HG03432 (cell line): Measurements from ENCODE around the gene IQSEC3.

Experiments
- ATAC-seq: cut with Tn5 transposase; IDR thresholded peaks from one replicate; pipeline ENCODE4 v1.9.1; 2021; ENCODE audit warnings: mild to moderate bottlenecking, moderate library complexity; ENCODE audit not compliant: unreplicated experiment

IQSEC3 gene

DNA sequence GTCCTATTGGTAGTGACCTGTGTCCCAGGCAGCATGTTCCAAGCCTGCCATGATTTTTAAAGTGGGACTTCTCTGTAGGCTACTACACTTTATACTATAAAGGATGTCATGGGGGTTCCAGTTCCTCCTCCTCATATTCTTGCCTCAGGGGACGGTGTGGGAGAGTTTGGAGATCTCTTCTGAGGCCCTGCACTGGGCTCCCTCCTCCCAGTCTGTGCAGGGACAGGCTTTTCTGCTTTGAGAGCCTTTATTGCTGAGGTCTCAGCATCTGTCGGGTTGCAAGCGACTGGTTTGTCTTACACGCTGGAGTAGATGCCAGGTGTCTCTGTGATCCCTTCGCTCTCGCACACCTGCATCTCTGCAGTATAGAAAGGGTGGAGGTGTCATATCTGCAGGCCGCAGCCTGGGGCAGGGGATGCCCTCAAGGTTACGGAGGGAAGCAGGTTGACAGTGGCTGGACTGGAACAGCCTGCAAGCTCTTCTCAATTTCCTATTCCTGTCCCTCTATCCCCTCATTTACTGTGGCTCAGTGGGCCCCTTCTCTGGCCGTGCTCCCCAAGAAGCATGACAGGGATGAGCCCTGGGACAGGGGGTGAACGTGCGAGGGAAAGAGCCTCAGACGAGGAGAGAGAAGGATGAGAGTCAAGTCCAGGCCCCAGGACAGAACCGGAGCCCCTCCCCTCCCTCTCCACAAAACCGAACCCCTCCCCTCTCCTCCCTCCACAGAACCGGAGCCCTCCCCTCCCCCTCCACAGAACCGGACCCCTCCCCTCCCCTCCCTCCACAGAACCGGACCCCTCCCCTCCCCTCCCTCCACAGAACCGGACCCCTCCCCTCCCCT is 96.1 kb downstream of the IQSEC3 start:
- ATAC-seq, result no peak

DNA sequence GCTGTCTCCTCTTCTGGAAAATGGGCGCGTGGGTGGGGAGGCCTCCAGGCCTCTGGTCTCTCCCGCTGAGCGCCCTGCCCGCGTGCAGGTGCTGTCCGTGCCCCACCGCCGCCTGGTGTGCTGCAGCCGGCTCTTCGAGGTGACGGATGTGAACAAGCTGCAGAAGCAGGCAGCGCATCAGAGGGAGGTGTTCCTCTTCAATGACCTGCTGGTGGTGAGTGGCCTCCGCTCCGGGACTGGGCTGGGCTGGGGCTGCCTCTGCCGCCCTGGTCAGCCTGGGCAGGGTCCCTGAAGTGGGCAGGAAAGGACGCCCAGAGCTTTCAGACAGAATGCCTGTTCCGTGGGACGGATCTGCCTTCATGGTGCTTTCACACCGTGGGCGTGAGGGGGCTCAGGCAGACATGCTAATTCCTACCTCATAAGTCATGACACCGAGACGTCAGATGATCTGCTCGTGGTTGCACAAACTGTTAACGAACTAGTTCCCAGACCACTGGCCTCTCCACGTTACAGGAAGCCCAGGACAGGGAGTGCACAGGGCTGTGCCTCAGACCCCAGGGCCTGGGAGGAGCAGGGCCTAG is 96.9 kb downstream of the IQSEC3 start:
- no peak for ATAC-seq

DNA sequence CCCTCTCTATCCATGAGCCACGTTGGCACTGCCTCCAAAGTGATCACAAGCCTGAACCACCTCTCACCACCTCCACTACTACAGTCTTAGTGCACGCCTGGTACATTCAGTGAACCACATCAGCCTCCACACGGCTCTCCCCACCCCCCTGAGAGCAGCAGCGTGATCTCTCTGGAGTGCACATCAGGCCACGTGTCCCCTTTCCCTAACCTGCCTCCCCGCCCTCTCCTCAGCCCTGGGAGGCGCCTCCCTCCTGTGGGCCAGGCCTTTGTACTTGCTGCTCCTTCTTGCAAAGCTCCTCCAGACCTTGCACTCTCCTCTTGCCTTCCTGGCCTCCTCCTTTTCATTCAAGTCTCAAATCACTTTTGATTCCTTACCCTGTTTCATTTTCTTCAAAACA is 97.6 kb downstream of the IQSEC3 start:
- ATAC-seq, result no peak

DNA sequence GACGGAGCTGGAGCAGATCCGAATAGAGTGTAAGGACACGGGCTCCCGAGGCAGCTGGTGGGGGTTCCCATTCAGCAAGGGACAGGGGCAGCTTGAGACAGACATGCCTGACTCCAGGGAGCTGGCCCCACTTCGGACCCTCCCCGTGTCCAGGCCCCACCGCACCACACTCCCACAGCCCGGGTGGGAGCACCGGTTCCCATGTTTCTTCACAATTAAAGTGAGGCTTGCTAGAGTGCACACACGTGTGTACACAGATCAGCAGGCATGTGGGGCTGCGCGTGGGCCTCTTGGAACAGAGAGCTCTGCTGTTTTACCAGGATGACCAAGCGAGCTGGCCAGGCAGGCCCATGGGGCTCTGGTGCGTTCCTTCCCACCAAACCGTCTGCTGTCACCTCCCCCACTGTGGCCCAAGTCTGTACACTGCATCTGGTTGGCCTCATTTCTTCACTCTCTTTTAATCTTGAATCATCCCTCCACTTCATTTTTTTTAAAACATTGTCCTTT is 99.3 kb downstream of the IQSEC3 start:
- ATAC-seq, result no peak

DNA sequence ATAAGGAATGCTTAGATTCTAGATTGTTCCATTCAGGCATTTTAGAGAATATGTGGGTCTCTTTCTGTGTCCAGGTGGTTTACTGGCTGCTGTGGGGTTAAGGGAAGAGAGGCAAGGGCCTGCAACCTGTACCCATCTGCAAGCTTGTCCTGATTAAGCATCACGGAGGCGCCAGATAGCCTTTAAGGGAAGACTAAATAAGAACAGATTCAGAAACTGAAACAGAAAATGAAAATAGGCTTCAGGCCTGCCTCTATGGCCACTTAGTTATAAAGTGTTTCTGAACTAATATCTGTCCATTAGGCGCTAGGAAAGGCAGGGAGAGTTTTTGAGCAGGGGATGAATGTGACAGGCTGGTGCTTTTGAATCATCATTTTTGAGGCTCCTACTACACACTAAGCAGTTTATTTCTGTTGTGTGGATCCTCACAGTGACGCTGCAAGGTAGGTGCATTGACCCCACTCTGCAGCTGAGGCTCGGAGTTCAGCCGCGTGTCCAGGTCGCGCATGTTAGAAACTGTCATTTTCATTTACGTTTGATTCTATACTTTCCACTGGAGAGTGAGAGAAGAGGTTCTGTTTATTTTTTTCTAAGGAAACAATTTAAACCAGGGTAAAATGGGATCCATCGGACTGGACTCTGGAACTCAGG is 100.0 kb downstream of the IQSEC3 start:
- no peak for ATAC-seq

DNA sequence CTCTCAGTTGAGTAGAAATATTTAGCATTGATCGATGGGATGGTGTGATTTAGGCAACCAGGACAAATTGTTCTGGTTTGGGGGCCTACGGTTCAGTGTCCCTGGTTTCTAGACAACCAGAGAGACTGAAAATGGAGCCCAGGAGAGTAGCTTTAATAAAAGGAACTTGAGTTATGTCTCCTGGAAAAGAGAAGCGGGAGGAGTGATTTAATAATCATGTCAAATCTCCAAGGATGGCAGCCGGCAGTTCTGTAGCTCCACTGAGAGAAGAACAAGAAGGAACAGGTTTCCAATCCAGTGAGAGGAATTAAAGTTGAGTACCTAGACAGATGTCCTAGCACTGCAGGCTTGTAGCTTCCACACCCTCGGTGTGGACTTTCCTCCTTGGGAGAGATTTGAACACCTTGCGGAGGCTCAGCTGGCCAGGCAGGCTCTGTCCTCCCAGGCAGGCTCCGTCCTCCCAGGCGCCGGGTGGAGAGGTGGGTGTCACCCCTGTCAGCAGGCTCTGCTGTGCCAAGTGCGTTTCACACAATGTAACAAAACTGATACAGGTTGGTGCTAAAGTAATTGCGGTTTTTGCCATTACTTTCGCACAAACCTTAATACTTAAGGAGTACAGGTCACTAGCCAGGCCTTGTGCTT is 101.5 kb downstream of the IQSEC3 start:
- ATAC-seq, result no peak

DNA sequence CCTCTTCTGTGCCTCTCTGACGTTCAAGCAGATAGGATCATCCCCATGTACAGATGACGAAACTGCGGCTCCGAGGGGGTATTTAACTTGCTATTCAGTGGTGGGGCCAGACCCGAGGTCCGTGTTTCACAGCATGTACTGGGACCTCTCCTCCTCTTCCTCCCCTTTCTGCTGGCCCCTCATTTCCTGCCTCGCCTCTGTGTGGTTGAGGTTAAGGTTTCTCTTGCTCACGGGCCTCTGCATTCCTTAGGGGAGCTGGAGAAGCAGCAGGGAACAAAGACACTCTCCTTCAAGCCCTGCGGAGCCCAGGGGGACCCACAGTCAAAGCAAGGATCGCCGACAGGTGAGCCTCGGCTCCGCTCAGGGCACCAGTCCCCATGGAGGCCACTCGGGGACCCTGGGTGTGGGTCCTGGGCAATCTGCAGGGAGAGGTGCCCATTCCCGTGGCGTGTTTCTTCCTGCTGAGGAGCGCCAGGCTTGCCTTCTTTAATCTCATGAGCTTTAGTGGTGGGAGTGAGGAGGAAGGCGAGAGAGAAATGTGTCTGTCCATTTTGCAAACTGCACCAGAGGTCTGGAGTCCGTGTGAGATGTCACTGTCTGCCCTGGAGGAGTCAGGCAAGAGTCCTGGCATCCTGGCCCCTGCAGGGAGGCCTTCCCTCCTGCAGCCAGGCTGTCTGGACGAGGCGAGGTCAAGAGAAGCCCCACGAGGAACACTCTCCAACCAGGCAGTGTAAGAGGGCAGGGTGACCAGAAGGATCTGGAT is 102.4 kb downstream of the IQSEC3 start:
- no peak for ATAC-seq

DNA sequence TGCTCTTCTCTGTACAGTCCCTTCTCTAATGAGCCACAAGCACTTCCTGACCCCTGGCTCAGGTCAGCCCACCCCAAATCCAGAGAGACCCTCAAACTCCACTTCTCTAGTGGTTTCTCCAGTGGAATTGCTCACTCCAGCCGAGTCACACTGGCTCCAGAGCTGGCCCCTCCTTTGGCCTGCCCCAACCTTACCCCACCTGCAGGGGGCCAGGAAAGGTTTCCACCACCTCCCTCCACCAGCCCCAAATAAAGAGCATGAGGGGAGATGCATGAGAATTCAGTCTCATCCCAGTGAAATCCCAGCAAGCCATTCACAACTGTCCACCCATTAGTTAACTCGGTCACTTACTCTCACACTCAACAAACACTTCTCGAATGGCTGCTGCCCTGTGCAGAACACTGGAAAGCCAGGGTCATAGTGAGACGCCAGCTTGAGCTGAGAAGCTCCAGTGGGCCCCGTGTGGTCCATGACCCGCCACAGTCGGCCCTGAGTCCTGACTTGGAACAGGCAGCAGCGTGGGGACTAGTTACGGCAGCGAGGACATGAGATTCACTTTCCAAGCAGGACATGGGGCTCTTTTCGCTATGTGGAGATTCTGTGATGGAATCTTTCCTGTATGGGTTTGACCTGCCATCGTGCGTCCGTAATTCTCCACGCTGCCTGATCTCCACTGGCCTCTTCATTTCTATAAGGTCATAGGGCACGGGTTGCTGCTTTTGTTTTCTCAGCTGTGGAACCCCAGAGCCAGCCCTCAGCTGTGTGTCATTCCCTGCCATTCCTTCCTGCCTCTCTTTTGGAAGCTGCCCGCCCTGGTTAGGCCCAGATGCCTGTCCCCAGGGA is 103.2 kb downstream of the IQSEC3 start:
- ATAC-seq, result no peak

DNA sequence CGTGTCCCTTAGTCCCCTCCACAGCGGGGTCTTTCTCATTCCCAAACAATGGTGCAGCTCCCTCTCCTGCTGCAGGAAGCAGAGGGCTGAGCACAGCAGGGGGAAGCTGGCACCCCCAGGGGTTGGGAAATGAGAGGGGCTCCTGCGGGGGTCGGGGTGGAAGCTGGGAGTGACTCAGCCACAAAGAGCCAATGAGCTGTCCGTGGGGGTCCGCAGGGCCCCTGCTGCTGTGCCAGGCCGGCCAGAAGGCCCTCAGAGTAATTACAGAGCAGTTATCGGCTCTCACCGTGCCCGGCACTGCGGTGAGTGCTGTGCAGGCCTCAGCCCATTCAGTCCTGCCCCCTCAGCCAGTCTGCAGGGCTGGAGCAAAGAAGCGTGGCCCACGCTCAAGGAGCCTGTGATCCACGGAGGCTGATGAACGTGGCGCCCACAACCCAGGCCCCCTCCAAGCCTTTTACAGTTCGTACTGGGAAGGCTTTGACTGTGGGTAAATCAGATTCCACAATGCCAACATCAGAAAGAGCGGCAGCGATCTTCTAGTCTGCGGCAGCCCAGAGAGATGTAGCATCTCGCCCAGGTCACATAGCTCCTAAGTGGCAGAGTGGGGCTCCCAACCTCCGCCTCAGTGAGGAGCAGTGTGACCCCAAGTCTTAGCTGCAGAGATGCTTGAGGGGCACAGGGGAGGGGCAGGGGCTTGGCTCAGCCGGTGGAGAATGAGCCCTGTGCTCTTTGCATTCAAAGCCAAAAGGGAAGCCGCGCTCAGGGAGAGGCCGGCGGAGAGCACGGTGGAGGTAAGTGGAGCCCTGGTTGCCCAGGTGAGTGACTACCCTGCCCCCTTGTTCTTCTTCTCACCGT is 104.0 kb downstream of the IQSEC3 start:
- no peak for ATAC-seq

DNA sequence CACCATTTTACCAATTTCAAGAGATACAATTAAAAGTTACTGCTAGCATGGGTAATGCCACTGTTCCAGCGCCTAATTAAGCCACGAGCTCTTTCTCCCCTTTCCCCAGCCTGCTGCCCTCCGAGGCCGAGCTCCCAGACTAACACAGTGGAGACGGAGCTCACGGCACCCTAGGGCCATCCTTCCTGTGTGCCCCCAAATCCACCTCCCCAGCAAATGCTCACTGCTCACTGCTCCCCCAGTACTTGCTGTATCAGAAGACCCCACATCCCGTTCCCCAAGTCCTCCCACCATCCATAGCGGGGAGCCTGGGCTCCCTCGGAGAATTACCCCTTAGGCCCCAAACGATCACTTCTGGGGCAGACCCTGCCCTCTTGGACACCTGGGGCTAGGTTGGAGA is 104.7 kb downstream of the IQSEC3 start:
- no peak for ATAC-seq

DNA sequence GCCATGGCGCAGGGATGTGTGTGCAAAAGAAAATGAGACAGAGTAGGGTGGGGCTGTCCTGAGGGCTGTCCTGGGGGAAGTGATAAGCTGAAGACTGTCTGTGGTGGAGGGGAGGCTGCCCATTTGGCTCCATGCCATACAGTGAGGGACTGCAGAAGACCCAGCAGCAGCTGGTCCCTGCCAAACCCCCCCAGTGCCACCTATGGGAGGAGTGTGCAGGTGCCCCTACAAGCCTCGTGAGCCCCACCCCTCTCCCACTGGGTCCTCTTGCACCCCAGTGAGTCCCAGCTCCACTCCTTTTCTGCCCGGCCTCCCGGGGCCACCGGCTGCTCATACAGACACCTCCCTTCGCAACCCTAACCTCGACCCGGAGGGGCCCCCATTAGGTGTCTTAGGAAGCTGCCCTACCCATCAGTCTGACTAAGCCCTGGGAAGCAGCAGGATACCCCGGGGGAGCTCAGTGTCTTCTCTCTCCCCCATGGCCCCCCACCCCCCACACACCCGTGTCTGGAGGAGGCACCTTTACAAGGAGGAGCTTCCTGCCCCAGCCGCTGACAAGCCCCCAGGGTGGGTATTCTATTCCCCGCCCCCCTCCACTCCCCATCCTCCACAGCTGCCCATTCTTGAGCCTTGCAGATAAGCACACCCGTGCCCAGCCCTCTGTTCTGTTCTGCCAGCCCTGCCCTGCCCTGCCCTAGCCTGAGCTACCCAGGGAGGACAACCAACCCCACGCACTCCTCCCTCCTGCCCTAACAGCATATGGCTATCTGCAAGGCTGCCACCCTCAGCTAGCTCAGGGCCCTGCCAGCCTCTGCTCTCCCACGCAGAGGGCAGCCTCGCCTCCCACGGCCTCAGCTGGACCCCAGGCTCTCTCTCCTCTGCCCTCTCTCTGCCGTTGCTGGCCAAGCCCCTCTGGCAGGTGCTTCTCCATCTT is 105.4 kb downstream of the IQSEC3 start:
- ATAC-seq, result no peak

DNA sequence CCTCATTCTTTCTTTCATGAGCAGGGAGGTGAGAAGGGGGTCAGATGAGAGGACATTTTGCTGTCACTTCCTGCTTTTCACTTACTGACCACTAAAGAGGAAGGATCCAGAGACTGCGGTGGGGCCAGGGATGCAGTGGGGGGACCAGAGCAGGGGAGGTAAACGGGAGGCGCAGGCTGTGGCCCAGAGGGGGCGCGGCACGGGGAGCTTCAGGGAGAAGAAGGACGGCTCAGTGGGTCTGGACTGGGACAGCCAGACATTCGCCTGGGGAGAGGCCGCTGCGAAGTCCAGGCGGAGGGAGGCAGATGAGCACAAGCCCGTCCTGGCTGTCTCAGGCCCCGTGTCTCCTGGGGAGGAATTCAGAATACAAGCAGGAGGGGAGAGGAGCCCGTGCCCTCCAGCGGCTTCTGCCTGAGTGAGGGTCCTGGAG is 106.2 kb downstream of the IQSEC3 start:
- ATAC-seq, result no peak

DNA sequence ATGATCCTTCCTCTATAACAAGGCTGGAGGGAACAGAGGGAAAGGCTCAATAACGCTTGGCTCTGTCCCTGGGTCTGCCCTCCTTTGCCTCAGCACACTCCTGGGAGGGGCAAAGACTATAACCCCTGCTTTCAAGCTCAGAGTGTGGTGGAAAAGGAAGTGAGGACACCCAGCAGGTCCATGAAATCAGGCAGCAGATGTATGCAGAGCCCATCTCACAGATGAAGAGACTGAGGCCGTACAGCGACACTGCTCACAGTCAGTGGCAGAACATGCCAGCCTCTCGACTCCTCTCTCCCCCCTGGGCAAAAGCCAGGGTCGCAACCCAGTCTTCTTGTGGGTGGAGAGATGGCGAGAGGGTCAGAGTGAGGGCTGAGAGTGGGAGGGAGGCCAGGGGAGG is 107.6 kb downstream of the IQSEC3 start:
- no peak for ATAC-seq

DNA sequence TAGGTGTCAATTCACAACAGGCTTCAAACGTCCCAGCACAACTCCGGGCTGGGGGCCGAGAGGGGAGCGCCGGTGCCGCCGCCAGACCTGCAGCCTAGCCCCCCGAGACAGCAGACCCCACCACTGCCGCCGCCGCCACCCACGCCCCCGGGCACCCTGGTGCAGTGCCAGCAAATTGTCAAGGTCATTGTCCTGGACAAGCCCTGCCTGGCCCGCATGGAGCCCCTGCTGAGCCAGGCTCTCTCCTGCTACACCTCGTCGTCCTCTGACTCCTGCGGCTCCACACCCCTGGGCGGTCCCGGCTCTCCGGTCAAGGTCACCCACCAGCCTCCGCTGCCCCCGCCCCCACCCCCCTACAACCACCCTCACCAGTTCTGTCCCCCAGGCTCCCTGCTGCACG is 108.0 kb downstream of the IQSEC3 start:
- no peak for ATAC-seq

DNA sequence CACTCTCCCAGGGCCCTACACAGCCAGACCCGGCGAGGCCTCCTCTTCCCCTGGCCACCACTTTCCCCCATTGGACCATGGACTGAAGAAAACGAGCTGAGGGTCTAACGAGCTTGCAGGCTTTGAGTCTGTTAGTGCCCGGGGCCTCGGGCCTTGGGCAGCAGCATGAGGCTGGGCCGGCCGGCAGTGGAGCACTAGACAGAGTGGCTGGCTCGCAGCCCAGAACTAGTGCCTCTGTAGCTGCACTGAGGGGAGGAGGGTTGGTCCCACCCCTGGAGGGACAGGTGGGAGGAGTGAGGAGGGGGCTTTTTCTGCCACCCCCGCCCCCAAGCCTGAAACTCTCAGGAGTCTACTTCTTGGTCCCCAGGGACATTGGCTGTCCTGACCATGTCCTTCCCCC is 108.7 kb downstream of the IQSEC3 start:
- ATAC-seq, result no peak

DNA sequence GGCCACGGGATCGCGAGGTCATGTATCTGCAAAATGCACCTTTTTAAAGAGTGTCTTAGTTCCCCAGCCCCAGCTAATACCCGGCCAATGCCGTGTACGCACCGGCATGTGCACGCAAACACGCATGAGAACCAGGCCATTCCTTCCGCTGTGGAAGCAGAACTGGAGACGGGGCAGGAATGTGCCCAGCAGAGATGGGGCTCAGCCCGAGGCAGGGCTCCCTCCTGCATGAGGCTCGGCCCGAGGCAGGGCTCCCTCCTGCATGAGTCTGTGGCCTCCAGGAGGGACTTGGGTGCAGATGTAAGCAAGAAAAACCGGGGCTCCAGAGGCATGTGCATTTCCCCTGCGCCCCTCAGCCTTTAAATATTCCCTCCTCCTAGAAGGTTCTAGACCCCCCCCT is 109.2 kb downstream of the IQSEC3 start:
- ATAC-seq, result no peak

DNA sequence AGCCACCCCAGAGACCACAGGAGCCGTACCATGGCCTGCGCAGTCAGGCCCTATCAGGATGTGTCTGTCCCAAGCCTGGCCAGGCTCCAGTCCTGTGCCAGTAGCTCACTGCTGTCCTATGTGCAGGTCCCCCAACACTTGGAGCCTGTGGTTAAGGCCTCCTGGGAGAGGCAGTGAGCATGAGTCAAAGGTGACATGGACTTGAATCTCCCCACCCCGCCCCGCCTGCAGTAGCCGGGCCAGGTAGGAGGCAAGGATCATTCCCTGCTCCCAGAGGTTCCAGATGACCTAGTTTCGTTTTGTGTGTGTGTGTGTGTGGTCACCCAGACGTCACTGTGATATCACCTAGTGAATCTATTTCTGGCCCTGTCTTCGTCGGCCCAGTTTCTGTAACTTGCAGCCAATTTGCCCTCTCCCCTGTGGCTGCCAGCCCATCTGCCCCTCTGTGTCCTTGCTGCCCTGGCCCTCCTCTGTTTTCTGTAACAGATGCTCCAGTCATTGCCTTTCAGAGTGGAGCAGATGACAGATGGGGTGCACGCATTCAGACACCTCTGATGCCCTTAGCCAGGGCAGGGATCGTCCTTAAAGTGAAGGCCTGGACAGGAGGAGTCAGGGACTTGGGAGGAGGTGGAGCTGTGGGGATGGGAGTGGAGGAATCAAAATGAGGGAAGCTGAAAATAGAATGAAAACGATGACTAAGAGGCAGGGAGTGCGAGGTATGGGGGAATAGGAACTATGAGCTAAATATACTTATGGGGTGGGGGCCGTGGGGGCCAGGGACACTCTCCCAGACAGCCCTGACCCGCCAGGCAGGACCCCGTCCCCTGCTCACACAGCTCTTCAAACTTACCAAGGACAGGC is 110.0 kb downstream of the IQSEC3 start:
- no peak for ATAC-seq
